ENCODE data around the gene VKORC1. TPM values are rescaled to one million over a fixed set of nuclear protein-coding genes. Genes with fewer than 3 reads are reported as not detected.

The VKORC1 gene
- polyA plus RNA-seq, 4 donors: 54.4 to 87.8 (median 80.6) TPM

DNA sequence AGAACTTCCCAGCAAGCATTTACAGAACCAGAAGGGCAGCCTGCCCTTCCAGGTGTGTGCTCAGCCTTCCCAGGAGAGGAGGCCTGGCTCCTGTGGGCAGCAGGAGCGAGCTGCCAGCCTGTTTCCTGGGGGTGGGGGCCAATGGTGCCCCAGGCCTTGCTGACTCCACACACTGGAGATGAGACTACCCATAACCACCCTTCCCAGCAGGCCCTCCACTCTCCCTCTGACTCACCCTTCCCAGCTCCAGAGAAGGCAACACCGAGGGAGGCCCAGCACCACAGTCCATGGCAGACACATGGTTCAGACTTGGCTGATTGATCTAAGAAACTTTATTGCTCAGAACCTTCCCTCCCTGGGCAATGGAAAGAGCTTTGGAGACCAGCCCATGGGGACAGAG, 4.1 kb downstream of the VKORC1 start:
- Histone ChIP-seq H3K27ac (ENCODE audit: low read depth in 1 of 3, low read length in 2 of 3) (no peak overlapping the region), H3K36me3 (ENCODE audit: control insufficient read depth in 3 of 3, insufficient read depth in 2 of 3, low read depth in 1 of 3, low read length in 3 of 3) (peaks cover 2 to 56% (median 2%) of the 10 kb centered on the region in 3 donors), H3K4me3 (ENCODE audit: low read depth in 1 of 3, low read length in 3 of 3) (no peak overlapping the region), H3K4me1 (ENCODE audit: control insufficient read depth in 3 of 3, insufficient read depth in 2 of 3, low read depth in 1 of 3, low read length in 2 of 3) (peaks cover 0 to 6% (median 5%) of the 10 kb centered on the region in 3 donors), H3K9me3 (ENCODE audit: control insufficient read depth in 2 of 2, insufficient read depth in 1 of 2, low read depth in 1 of 2, low read length in 1 of 2) (no peaks in the 10 kb centered on the region), H3K27me3 (ENCODE audit: control insufficient read depth in 3 of 3, insufficient read depth in 3 of 3, low read length in 3 of 3) (no peaks in the 10 kb centered on the region)
- FAIRE-seq (no peak), DNase-seq (no peak)
- 87 to 100% (median 92%) methylated on average over 2 of the region's 2 CpGs for WGBS, 3 donors

DNA sequence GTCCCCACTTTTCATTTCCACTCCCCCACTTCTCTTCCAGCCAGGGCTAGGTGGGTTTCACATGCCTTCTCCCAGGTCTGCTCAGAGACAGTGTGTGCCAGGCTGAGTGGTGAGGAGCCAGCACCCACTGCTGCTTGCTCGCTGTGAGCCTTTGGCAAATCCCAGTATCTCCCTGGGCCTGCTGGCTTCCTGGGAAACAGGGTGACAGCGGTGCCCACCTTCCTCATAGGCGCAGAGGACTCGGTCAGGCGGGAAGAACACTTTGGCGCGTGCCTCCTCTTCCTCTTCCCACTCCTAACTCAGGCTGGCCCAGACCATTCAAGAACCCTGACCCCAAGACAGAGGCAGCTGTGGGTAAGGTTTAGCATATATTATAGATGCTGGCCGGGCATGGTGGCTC, 5.4 kb downstream of the VKORC1 start:
- no peak for FAIRE-seq
- H3K4me3 ChIP-seq (ENCODE audit: low read depth in 1 of 3, low read length in 3 of 3): no peak overlapping the region
- H3K36me3 ChIP-seq (ENCODE audit: control insufficient read depth in 3 of 3, insufficient read depth in 2 of 3, low read depth in 1 of 3, low read length in 3 of 3): peaks cover 2 to 66% (median 5%) of the 10 kb centered on the region in 3 donors
- no peak for DNase-seq
- no peaks in the 10 kb centered on the region for H3K9me3 ChIP-seq (ENCODE audit: control insufficient read depth in 2 of 2, insufficient read depth in 1 of 2, low read depth in 1 of 2, low read length in 1 of 2)
- peaks cover 0 to 6% (median 5%) of the 10 kb centered on the region in 3 donors for H3K4me1 ChIP-seq (ENCODE audit: control insufficient read depth in 3 of 3, insufficient read depth in 2 of 3, low read depth in 1 of 3, low read length in 2 of 3)
- 88 to 96% (median 93%) methylated on average over 8 of the region's 8 CpGs for WGBS, 3 donors
- no peak overlapping the region for H3K27ac ChIP-seq (ENCODE audit: low read depth in 1 of 3, low read length in 2 of 3)
- no peaks in the 10 kb centered on the region for H3K27me3 ChIP-seq (ENCODE audit: control insufficient read depth in 3 of 3, insufficient read depth in 3 of 3, low read length in 3 of 3)

- Histone ChIP-seq H3K4me1 (ENCODE audit: control insufficient read depth in 3 of 3, insufficient read depth in 2 of 3, low read depth in 1 of 3, low read length in 2 of 3) (peaks cover 0 to 5% (median under 1%) of the 10 kb centered on the region in 3 donors), H3K27me3 (ENCODE audit: control insufficient read depth in 3 of 3, insufficient read depth in 3 of 3, low read length in 3 of 3) (no peaks in the 10 kb centered on the region), H3K27ac (ENCODE audit: low read depth in 1 of 3, low read length in 2 of 3) (no peak within 1 kb of the TSS), H3K36me3 (ENCODE audit: control insufficient read depth in 3 of 3, insufficient read depth in 2 of 3, low read depth in 1 of 3, low read length in 3 of 3) (peaks cover 2 to 71% (median 5%) of the 10 kb centered on the region in 3 donors), H3K4me3 (ENCODE audit: low read depth in 1 of 3, low read length in 3 of 3) (no peak within 1 kb of the TSS), H3K9me3 (ENCODE audit: control insufficient read depth in 2 of 2, insufficient read depth in 1 of 2, low read depth in 1 of 2, low read length in 1 of 2) (no peaks in the 10 kb centered on the region)
- 82 to 86% (median 85%) methylated on average over 15 of the region's 15 CpGs for WGBS, 3 donors
- FAIRE-seq (no peak), DNase-seq (no peak)
Measured at GRCh38 chr16:31088459-31089183, 6.0 kb downstream of the VKORC1 start, which contains the start of gene PRSS53. Gene PRSS53, minus strand, starts transcription at chr16:31088943. Its CDS starts 134 bp downstream, at chr16:31088809.

DNA sequence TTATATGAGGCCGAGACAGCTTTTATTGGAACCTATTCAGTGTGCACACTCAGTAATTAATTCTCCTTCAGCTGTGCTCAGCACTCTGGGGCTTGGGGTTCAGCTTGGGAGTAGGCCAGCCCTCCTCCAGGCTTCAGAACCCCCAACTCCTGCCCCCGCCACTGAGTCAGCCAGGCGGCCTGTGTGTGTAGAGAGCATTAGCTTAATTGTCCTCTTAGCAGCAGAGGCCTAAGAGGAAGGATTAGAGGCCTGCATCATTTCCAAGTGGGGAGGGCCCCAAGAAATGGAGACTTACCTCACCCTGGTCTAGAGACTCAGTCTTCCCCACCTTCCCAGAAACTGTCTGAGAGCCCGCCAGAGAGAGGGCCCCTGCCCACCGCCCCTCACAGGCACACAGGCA, 6.6 kb downstream of the VKORC1 start:
- no peak overlapping the region for H3K4me3 ChIP-seq (ENCODE audit: low read depth in 1 of 3, low read length in 3 of 3)
- H3K27ac ChIP-seq (ENCODE audit: low read depth in 1 of 3, low read length in 2 of 3): no peak overlapping the region
- FAIRE-seq (no peak), DNase-seq (no peak)
- no peaks in the 10 kb centered on the region for H3K9me3 ChIP-seq (ENCODE audit: control insufficient read depth in 2 of 2, insufficient read depth in 1 of 2, low read depth in 1 of 2, low read length in 1 of 2)
- H3K27me3 ChIP-seq (ENCODE audit: control insufficient read depth in 3 of 3, insufficient read depth in 3 of 3, low read length in 3 of 3): no peaks in the 10 kb centered on the region
- H3K36me3 ChIP-seq (ENCODE audit: control insufficient read depth in 3 of 3, insufficient read depth in 2 of 3, low read depth in 1 of 3, low read length in 3 of 3): peaks cover 2 to 78% (median 7%) of the 10 kb centered on the region in 3 donors
- H3K4me1 ChIP-seq (ENCODE audit: control insufficient read depth in 3 of 3, insufficient read depth in 2 of 3, low read depth in 1 of 3, low read length in 2 of 3): no peaks in the 10 kb centered on the region
- WGBS, 3 donors: 83 to 88% (median 84%) methylated on average over 5 of the region's 5 CpGs

GRCh38 chr16:31087481-31087880, 7.1 kb downstream of the VKORC1 start:
- Histone ChIP-seq H3K9me3 (ENCODE audit: control insufficient read depth in 2 of 2, insufficient read depth in 1 of 2, low read depth in 1 of 2, low read length in 1 of 2) (no peaks in the 10 kb centered on the region), H3K4me3 (ENCODE audit: low read depth in 1 of 3, low read length in 3 of 3) (no peak overlapping the region), H3K4me1 (ENCODE audit: control insufficient read depth in 3 of 3, insufficient read depth in 2 of 3, low read depth in 1 of 3, low read length in 2 of 3) (no peaks in the 10 kb centered on the region), H3K27me3 (ENCODE audit: control insufficient read depth in 3 of 3, insufficient read depth in 3 of 3, low read length in 3 of 3) (no peaks in the 10 kb centered on the region), H3K36me3 (ENCODE audit: control insufficient read depth in 3 of 3, insufficient read depth in 2 of 3, low read depth in 1 of 3, low read length in 3 of 3) (peaks cover 2 to 83% (median 9%) of the 10 kb centered on the region in 3 donors), H3K27ac (ENCODE audit: low read depth in 1 of 3, low read length in 2 of 3) (no peak overlapping the region)
- WGBS, 3 donors: 92 to 93% (median 92%) methylated on average over 8 of the region's 8 CpGs
- FAIRE-seq (no peak), DNase-seq (no peak)

DNA sequence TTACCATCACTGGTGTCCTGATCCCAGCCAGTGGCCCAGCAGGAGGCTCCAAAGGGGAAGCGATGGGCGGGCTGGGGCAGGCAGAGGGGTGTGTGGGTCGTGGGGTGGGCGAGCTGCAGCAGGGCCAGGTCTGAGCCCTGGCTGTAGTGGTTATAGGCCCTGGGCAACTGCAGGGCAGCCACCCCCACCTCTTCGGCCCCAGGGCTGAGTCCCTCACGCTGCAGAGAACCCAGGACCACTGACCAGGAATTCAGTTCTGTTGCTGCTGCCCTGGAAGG, 8.0 kb downstream of the VKORC1 start:
- WGBS, 3 donors: 86 to 88% (median 86%) methylated on average over 4 to 6 of the region's 6 CpGs
- no peaks in the 10 kb centered on the region for H3K9me3 ChIP-seq (ENCODE audit: control insufficient read depth in 2 of 2, insufficient read depth in 1 of 2, low read depth in 1 of 2, low read length in 1 of 2)
- H3K27me3 ChIP-seq (ENCODE audit: control insufficient read depth in 3 of 3, insufficient read depth in 3 of 3, low read length in 3 of 3): no peaks in the 10 kb centered on the region
- H3K36me3 ChIP-seq (ENCODE audit: control insufficient read depth in 3 of 3, insufficient read depth in 2 of 3, low read depth in 1 of 3, low read length in 3 of 3): peaks cover 2 to 87% (median 10%) of the 10 kb centered on the region in 3 donors
- no peak overlapping the region for H3K4me3 ChIP-seq (ENCODE audit: low read depth in 1 of 3, low read length in 3 of 3)
- DNase-seq: no peak
- no peaks in the 10 kb centered on the region for H3K4me1 ChIP-seq (ENCODE audit: control insufficient read depth in 3 of 3, insufficient read depth in 2 of 3, low read depth in 1 of 3, low read length in 2 of 3)
- no peak for FAIRE-seq
- H3K27ac ChIP-seq (ENCODE audit: low read depth in 1 of 3, low read length in 2 of 3): no peak overlapping the region

GRCh38 chr16:31085873-31086628, 8.5 kb downstream of the VKORC1 start:
- Histone ChIP-seq H3K36me3 (ENCODE audit: control insufficient read depth in 3 of 3, insufficient read depth in 2 of 3, low read depth in 1 of 3, low read length in 3 of 3) (peaks cover 2 to 87% (median 15%) of the 10 kb centered on the region in 3 donors), H3K27me3 (ENCODE audit: control insufficient read depth in 3 of 3, insufficient read depth in 3 of 3, low read length in 3 of 3) (no peaks in the 10 kb centered on the region), H3K4me3 (ENCODE audit: low read depth in 1 of 3, low read length in 3 of 3) (no peak overlapping the region), H3K27ac (ENCODE audit: low read depth in 1 of 3, low read length in 2 of 3) (no peak overlapping the region), H3K9me3 (ENCODE audit: control insufficient read depth in 2 of 2, insufficient read depth in 1 of 2, low read depth in 1 of 2, low read length in 1 of 2) (no peaks in the 10 kb centered on the region), H3K4me1 (ENCODE audit: control insufficient read depth in 3 of 3, insufficient read depth in 2 of 3, low read depth in 1 of 3, low read length in 2 of 3) (no peaks in the 10 kb centered on the region)
- no peak for DNase-seq
- FAIRE-seq: no peak
- WGBS, 3 donors: 84 to 86% (median 86%) methylated on average over 18 of the region's 18 CpGs

GRCh38 chr16:31085411-31085810, 9.2 kb downstream of the VKORC1 start:
- no peaks in the 10 kb centered on the region for H3K4me1 ChIP-seq (ENCODE audit: control insufficient read depth in 3 of 3, insufficient read depth in 2 of 3, low read depth in 1 of 3, low read length in 2 of 3)
- H3K4me3 ChIP-seq (ENCODE audit: low read depth in 1 of 3, low read length in 3 of 3): no peak overlapping the region
- no peaks in the 10 kb centered on the region for H3K9me3 ChIP-seq (ENCODE audit: control insufficient read depth in 2 of 2, insufficient read depth in 1 of 2, low read depth in 1 of 2, low read length in 1 of 2)
- H3K27ac ChIP-seq (ENCODE audit: low read depth in 1 of 3, low read length in 2 of 3): no peak overlapping the region
- no peaks in the 10 kb centered on the region for H3K27me3 ChIP-seq (ENCODE audit: control insufficient read depth in 3 of 3, insufficient read depth in 3 of 3, low read length in 3 of 3)
- DNase-seq: no peak
- H3K36me3 ChIP-seq (ENCODE audit: control insufficient read depth in 3 of 3, insufficient read depth in 2 of 3, low read depth in 1 of 3, low read length in 3 of 3): peaks cover 5 to 87% (median 15%) of the 10 kb centered on the region in 3 donors
- no peak for FAIRE-seq
- WGBS, 3 donors: 70 to 75% (median 72%) methylated on average over 8 of the region's 8 CpGs

All from small intestine (tissue), 7 donors.